Neutrophil (primary cell): ENCODE results near the gene PDF.

Source experiments
- H3K27ac ChIP-seq: fragments of 200-600 bp; sonication (generic); 2 replicates; pipeline ENCODE4 v1.5.1; 2016; ENCODE audit warnings: mild to moderate bottlenecking, moderate library complexity
- H3K27me3 ChIP-seq: fragments of 200-600 bp; sonication (generic); 2 replicates; pipeline ENCODE4 v1.6.0; 2016; ENCODE audit warnings: mild to moderate bottlenecking
- H3K36me3 ChIP-seq: fragments of 200-600 bp; sonication (generic); 2 replicates; pipeline ENCODE4 v1.5.1; 2017
- H3K4me1 ChIP-seq, 2 experiments: fragments of 200-600 bp in 1 of 2; sonication (generic) in 1 of 2; 1 replicate in 1 of 2; 2 replicates in 1 of 2; pipeline versions ENCODE4 v1.5.1 to v1.6.1; 2013 to 2016; ENCODE audit warnings: low read depth in 1 of 2, low read length in 1 of 2, mild to moderate bottlenecking in 1 of 2, moderate library complexity in 1 of 2; ENCODE audit not compliant: control insufficient read depth in 1 of 2, insufficient read depth in 1 of 2
- H3K4me3 ChIP-seq, 2 experiments: fragments of 200-600 bp in 1 of 2; sonication (generic) in 1 of 2; 1 replicate in 1 of 2; 2 replicates in 1 of 2; pipeline ENCODE4 v1.5.1; 2013 to 2016; ENCODE audit warnings: low read depth in 1 of 2, low read length in 1 of 2, mild to moderate bottlenecking in 1 of 2, moderate library complexity in 1 of 2
- H3K9me3 ChIP-seq: fragments of 200-600 bp; sonication (generic); 2 replicates; pipeline ENCODE4 v1.5.1; 2016
- TF ChIP-seq, protein P1 (sequence below): fragments of 200-600 bp; sonication (generic); IDR thresholded peaks from 2 replicates; pipeline ENCODE4 v1.5.1; 2016; ENCODE audit warnings: antibody characterized with exemption

PDF gene

DNA sequence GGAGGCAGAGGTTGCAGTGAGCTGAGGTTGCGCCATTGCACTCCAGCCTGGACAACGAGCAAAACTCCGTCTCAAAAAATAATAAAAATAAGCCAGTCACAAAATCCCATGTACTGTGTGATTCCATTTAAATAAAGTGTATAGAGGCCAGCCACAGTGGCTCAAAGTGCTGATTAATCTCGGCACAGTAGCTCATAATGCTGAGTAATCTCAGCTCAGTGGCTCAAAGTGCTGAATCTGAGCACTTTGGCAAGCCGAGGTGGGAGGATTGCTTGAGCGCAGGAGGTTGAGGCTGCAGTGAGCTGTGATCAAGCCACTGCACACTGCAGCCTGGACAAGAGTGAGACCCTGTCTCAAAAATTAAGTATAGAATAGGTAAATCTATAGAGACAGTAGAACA is 16.3 kb upstream of the PDF start:
- no peak overlapping the region for H3K4me3 ChIP-seq
- peaks cover 31% of the 10 kb centered on the region for H3K36me3 ChIP-seq
- TF ChIP-seq, protein P1, sequence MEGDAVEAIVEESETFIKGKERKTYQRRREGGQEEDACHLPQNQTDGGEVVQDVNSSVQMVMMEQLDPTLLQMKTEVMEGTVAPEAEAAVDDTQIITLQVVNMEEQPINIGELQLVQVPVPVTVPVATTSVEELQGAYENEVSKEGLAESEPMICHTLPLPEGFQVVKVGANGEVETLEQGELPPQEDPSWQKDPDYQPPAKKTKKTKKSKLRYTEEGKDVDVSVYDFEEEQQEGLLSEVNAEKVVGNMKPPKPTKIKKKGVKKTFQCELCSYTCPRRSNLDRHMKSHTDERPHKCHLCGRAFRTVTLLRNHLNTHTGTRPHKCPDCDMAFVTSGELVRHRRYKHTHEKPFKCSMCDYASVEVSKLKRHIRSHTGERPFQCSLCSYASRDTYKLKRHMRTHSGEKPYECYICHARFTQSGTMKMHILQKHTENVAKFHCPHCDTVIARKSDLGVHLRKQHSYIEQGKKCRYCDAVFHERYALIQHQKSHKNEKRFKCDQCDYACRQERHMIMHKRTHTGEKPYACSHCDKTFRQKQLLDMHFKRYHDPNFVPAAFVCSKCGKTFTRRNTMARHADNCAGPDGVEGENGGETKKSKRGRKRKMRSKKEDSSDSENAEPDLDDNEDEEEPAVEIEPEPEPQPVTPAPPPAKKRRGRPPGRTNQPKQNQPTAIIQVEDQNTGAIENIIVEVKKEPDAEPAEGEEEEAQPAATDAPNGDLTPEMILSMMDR = no peak
- H3K9me3 ChIP-seq = no peaks in the 10 kb centered on the region
- no peaks in the 10 kb centered on the region for H3K4me1 ChIP-seq
- no peak overlapping the region for H3K27ac ChIP-seq
- H3K27me3 ChIP-seq = no peaks in the 10 kb centered on the region

DNA sequence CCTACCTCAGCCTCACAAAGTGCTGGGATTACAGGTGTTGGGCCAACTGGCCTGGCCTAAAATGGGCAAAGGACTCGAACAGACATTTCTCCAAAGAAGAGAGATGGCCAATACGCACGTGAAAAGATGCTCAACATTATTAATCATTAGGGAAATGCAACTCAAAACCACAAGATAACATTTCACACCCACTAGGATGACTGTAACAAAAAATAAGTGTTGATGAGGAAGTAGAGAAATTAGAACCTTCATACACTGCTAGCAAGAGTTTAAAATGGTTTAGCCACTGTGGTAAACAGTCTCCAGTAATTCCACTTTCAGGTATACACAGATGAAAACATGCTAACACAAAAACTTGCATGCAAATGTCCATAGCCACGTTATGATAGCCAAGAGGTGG is 15.5 kb upstream of the PDF start:
- no peak overlapping the region for H3K4me3 ChIP-seq
- H3K36me3 ChIP-seq = peaks cover 29% of the 10 kb centered on the region
- H3K9me3 ChIP-seq = no peaks in the 10 kb centered on the region
- TF ChIP-seq, protein P1 = no peak
- H3K27me3 ChIP-seq = no peaks in the 10 kb centered on the region
- no peak overlapping the region for H3K27ac ChIP-seq
- H3K4me1 ChIP-seq = no peaks in the 10 kb centered on the region

DNA sequence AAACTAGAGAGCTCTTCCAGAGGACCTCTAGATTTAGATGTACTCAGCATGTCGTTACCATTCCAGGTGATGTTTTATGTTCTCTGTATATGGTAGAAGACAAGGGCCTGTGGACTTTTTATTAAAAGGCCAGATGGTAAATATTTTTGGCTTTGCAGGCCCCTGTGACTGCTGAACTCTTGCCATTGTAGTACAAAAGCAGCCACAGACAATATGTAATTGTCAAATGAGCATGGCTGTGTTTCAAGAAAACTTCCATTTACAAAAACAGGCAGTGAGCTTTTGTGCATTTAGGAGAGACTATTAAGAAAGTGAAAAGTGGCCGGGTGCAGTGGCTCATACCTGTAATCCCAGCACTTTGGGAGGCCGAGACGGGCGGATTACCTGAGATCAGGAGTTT is 13.8 kb upstream of the PDF start:
- no peak overlapping the region for H3K27ac ChIP-seq
- peaks cover 9% of the 10 kb centered on the region in 2 experiments for H3K4me1 ChIP-seq
- peaks cover 15% of the 10 kb centered on the region for H3K36me3 ChIP-seq
- TF ChIP-seq, protein P1 = no peak
- H3K4me3 ChIP-seq = no peak overlapping the region
- no peaks in the 10 kb centered on the region for H3K9me3 ChIP-seq
- no peaks in the 10 kb centered on the region for H3K27me3 ChIP-seq

DNA sequence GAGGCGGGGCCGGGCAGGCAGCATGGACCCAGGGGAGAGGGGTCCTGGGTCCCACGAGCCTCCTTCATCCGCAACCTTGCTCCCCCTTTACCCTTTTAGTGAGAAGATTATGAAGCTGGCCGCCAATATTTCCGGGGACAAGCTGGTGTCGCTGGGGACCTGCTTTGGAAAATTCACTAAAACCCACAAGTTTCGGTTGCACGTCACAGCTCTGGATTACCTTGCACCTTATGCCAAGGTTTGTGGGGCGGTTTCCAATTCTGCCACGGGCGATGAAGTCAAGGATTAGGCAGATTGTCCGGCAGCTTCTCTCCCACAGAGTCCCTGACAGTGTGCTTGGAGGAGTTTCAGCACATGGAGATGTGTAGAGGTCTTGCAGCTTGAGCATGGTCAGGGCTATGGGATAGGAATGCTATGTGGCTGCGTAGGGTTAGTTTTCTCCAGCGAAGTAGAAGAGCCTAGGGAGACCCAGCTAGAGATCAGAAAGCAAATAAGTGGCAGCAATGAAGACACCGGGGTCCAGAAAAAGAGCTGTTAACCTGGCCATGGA is 9.8 kb upstream of the PDF start:
- TF ChIP-seq, protein P1 = no peak
- H3K36me3 ChIP-seq = peaks cover 21% of the 10 kb centered on the region
- H3K9me3 ChIP-seq = no peaks in the 10 kb centered on the region
- no peaks in the 10 kb centered on the region for H3K27me3 ChIP-seq
- peak overlapping the region; percentile 91 for H3K27ac ChIP-seq
- H3K4me3 ChIP-seq = peak overlapping the region; percentile 87 to 99
- H3K4me1 ChIP-seq = peaks cover 19 to 21% of the 10 kb centered on the region in 2 experiments

DNA sequence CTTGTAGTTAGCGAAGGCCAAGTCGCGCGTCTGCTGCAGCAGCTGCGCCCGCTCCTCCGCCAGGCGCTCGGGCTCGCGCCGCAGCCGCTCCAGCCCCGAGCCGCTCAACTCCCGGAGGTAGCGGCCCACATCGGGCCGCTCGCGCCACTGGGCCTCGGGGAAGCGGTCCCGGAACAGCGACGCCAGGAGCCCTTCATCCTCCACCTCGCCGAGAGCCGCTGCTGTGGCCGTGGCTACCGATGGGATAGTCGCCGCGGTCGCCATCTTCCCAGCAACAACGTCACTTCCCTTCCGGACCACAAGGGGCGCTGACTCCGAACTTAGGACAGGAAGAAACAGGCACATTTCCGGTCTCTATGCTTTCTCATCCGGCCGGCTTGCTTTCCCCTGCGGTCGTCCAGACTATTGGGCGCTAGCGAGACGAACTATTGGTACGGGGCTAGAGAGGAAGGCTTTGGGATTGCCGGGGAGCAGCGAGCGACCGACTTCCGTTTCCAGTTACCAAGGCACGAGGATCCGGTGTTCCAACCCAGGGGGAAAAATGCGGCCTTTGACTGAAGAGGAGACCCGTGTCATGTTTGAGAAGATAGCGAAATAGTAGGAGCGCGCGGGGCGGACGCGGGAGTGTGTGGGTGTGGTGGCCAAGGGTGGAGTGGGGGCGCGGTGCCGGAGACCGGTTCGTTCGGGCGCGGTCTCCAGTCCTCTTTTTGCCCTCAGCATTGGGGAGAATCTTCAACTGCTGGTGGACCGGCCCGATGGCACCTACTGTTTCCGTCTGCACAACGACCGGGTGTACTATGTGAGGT is 9.1 kb upstream of the PDF start, which contains the start of the genes COG8 and NIP7:
Gene COG8 (minus strand): TSS at position 276 of the 806 bp plus-strand sequence. CDS start 12 bp downstream, at position 264.
Gene NIP7 (plus strand): TSS at position 484 of the 806 bp plus-strand sequence. CDS start 58 bp downstream, at position 542.
- Histone ChIP-seq H3K36me3 (peaks cover 28% of the 10 kb centered on the region), H3K27ac (peak within 1 kb of the TSS; percentile 91), H3K9me3 (no peaks in the 10 kb centered on the region), H3K4me1 (peaks cover 19 to 21% of the 10 kb centered on the region in 2 experiments), H3K27me3 (no peaks in the 10 kb centered on the region), H3K4me3 (peak within 1 kb of the TSS; percentile 87 to 99)
- TF ChIP-seq, protein P1 = peak; percentile 97
